ENCODE data around the gene RSBN1L.

DNA sequence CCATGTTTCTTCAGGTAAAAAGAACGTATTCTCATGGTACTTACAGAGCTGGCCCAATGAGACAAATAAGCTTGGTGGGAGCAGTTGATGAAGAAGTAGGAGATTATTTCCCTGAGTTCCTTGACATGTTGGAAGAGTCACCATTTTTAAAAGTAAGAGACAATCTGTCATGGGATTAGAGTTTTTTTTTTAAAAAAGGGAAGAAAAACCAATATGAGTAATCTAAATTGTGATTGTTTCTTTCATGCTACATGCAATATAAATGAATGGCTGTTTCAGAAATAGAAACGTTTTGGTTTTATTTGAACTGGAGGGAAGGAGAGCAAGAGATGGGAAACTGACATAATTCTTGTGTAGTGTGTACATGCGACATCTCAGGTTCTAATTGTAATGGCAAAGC, 69.2 kb downstream of the RSBN1L start:
- TF ChIP-seq, protein P1, sequence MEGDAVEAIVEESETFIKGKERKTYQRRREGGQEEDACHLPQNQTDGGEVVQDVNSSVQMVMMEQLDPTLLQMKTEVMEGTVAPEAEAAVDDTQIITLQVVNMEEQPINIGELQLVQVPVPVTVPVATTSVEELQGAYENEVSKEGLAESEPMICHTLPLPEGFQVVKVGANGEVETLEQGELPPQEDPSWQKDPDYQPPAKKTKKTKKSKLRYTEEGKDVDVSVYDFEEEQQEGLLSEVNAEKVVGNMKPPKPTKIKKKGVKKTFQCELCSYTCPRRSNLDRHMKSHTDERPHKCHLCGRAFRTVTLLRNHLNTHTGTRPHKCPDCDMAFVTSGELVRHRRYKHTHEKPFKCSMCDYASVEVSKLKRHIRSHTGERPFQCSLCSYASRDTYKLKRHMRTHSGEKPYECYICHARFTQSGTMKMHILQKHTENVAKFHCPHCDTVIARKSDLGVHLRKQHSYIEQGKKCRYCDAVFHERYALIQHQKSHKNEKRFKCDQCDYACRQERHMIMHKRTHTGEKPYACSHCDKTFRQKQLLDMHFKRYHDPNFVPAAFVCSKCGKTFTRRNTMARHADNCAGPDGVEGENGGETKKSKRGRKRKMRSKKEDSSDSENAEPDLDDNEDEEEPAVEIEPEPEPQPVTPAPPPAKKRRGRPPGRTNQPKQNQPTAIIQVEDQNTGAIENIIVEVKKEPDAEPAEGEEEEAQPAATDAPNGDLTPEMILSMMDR (IDR thresholded peaks at IDR 0.05): no peak
- no peak for TF ChIP-seq POLR2A (IDR thresholded peaks at IDR 0.05)
